OCI-LY7 (cell line): Measurements from ENCODE around the gene TDRD5. TPM values are rescaled to one million over a fixed set of nuclear protein-coding genes. Genes with fewer than 3 reads are reported as not detected.

ENCODE experiments used
- BruUV-seq: library from RNA; stranded (reverse); fragments of 400-500 nt; replicated peaks from 2 replicates; lab custom pipeline; 2021; lab: Mats Ljungman, UMichigan
- CTCF ChIA-PET: fragments of 300-600 bp; sonication (Branson Sonifier 250); formaldehyde crosslinking; loops from one replicate; lab custom pipeline; 2022; ENCODE audit warnings: antibody characterized with exemption; ENCODE audit not compliant: unreplicated experiment; lab: Charles Lee
- POLR2A ChIA-PET: fragments of 300-600 bp; sonication (Branson Sonifier 250); formaldehyde crosslinking; loops from one replicate; lab custom pipeline; 2022; ENCODE audit warnings: antibody characterized with exemption; lab: Charles Lee
- DNase-seq: peaks from one replicate; pipeline ENCODE4 v3.0.0-alpha.2; 2015; ENCODE audit warnings: low spot score
- H2AFZ ChIP-seq: fragments of 200-600 bp; sonication (generic), shearing (Covaris generic); 2 replicates; pipeline ENCODE4 v1.6.1; 2014; ENCODE audit warnings: mild to moderate bottlenecking, antibody characterized with exemption, low read length, moderate library complexity
- H3K27ac ChIP-seq: fragments of 200-600 bp; sonication (generic); 2 replicates; pipeline ENCODE4 v1.5.1; 2014; ENCODE audit warnings: mixed run types, low read depth, mild to moderate bottlenecking, moderate library complexity, low read length, inconsistent platforms; ENCODE audit not compliant: poor library complexity, severe bottlenecking
- H3K36me3 ChIP-seq: fragments of 200-600 bp; sonication (generic); 2 replicates; pipeline ENCODE4 v1.6.1; 2014; ENCODE audit warnings: mild to moderate bottlenecking, antibody characterized with exemption, low read length, moderate library complexity, mixed read lengths; ENCODE audit not compliant: insufficient read depth
- H3K4me1 ChIP-seq: fragments of 200-600 bp; sonication (generic); 2 replicates; pipeline ENCODE4 v1.5.1; 2014; ENCODE audit warnings: mild to moderate bottlenecking, low read length; ENCODE audit not compliant: insufficient read depth, poor library complexity, severe bottlenecking
- H3K4me2 ChIP-seq: fragments of 200-600 bp; sonication (generic); 2 replicates; pipeline ENCODE4 v1.6.1; 2014; ENCODE audit warnings: mild to moderate bottlenecking, low read length
- H3K4me3 ChIP-seq: fragments of 200-600 bp; sonication (generic); 2 replicates; pipeline ENCODE4 v1.5.1; 2014; ENCODE audit warnings: mild to moderate bottlenecking, low read depth, low read length; ENCODE audit not compliant: poor library complexity, severe bottlenecking
- H3K79me2 ChIP-seq: fragments of 200-600 bp; sonication (generic); 2 replicates; pipeline ENCODE4 v1.6.1; 2016; ENCODE audit warnings: low read depth, mild to moderate bottlenecking, low read length, moderate library complexity, mixed read lengths; ENCODE audit not compliant: insufficient read depth
- H3K9me2 ChIP-seq: fragments of 200-600 bp; sonication (generic); 2 replicates; pipeline ENCODE4 v1.6.1; 2016; ENCODE audit warnings: mild to moderate bottlenecking, low read length, mixed read lengths; ENCODE audit not compliant: insufficient read depth
- H3K9me3 ChIP-seq: fragments of 200-600 bp; sonication (generic); 2 replicates; pipeline ENCODE4 v1.6.1; 2014; ENCODE audit warnings: mild to moderate bottlenecking, mixed run types, low read length, mixed read lengths
- H4K20me1 ChIP-seq: fragments of 200-600 bp; sonication (generic); 2 replicates; pipeline ENCODE4 v1.6.1; 2014; ENCODE audit warnings: mild to moderate bottlenecking, antibody characterized with exemption, low read length, moderate library complexity, mixed read lengths; ENCODE audit not compliant: insufficient read depth
- EZH2phosphoT487 ChIP-seq: fragments of 200-600 bp; sonication (generic); IDR thresholded peaks from 2 replicates; pipeline ENCODE4 v1.6.1; 2018; ENCODE audit warnings: low read depth, borderline replicate concordance, mild to moderate bottlenecking, mixed run types, antibody characterized with exemption, low read length, moderate library complexity, mixed read lengths
- intact Hi-C: fragments of 100-400 bp; cut with micrococcal nuclease; formaldehyde crosslinking; loops from one replicate; pipeline ENCODE4 v1.10.0; 2022; ENCODE audit not compliant: unreplicated experiment
- total RNA-seq, 2 experiments: library from RNA; depleted of rRNA in 1 of 2; stranded (reverse); fragments of >200 nt in 1 of 2; shearing (Covaris generic) in 1 of 2; gene quantifications; 2 replicates each; pipeline ENCODE4 v1.2.3, GENCODE V29; 2014 to 2022
- TF ChIP-seq, protein P1 (sequence below): fragments of 200-600 bp; sonication (generic); conservative IDR thresholded peaks from 2 replicates; pipeline ENCODE4 v1.5.1; 2014; ENCODE audit warnings: mild to moderate bottlenecking, antibody characterized with exemption, low read length, moderate library complexity, mixed read lengths

TDRD5 gene
- total RNA-seq, 2 experiments from 2014 or later, result not detected

GRCh38 chr1:179588425-179589024 lies 3.1 kb upstream of the TDRD5 start:
- Histone ChIP-seq H3K4me2 (no peak overlapping the region), H3K27ac (no peak overlapping the region), H4K20me1 (no peaks in the 10 kb centered on the region), H3K9me2 (no peaks in the 10 kb centered on the region), H3K4me3 (no peak overlapping the region), H3K36me3 (no peaks in the 10 kb centered on the region), H3K9me3 (no peaks in the 10 kb centered on the region), H3K4me1 (no peaks in the 10 kb centered on the region), H3K79me2 (no peaks in the 10 kb centered on the region), H2AFZ (no peak overlapping the region)
- no peak for DNase-seq
- TF ChIP-seq, protein P1, sequence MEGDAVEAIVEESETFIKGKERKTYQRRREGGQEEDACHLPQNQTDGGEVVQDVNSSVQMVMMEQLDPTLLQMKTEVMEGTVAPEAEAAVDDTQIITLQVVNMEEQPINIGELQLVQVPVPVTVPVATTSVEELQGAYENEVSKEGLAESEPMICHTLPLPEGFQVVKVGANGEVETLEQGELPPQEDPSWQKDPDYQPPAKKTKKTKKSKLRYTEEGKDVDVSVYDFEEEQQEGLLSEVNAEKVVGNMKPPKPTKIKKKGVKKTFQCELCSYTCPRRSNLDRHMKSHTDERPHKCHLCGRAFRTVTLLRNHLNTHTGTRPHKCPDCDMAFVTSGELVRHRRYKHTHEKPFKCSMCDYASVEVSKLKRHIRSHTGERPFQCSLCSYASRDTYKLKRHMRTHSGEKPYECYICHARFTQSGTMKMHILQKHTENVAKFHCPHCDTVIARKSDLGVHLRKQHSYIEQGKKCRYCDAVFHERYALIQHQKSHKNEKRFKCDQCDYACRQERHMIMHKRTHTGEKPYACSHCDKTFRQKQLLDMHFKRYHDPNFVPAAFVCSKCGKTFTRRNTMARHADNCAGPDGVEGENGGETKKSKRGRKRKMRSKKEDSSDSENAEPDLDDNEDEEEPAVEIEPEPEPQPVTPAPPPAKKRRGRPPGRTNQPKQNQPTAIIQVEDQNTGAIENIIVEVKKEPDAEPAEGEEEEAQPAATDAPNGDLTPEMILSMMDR, result no peak
- ChIA-PET CTCF (no interaction called here), POLR2A (no interaction called here)
- intact Hi-C loops, result no loop called here
- BruUV-seq, result no TSS peak

GRCh38 chr1:179589509-179589908 lies 2.1 kb upstream of the TDRD5 start:
- DNase-seq, result no peak
- intact Hi-C loops, result no loop called here

GRCh38 chr1:179590671-179591070 lies 961 bp upstream of the TDRD5 start:
- no TSS peak for BruUV-seq
- no peaks in the 10 kb centered on the region for H3K79me2 ChIP-seq
- H3K36me3 ChIP-seq, result no peaks in the 10 kb centered on the region
- ChIA-PET POLR2A (no interaction called here), CTCF (no interaction called here)
- no peak for TF ChIP-seq EZH2phosphoT487
- TF ChIP-seq, protein P1, result no peak
- intact Hi-C loops, result no loop called here
- H4K20me1 ChIP-seq, result no peaks in the 10 kb centered on the region
- H3K4me1 ChIP-seq, result no peaks in the 10 kb centered on the region
- H3K9me2 ChIP-seq, result no peaks in the 10 kb centered on the region
- no peak for DNase-seq
- H3K9me3 ChIP-seq, result no peaks in the 10 kb centered on the region
- no peak overlapping the region for H2AFZ ChIP-seq
- H3K4me2 ChIP-seq, result no peak overlapping the region
- H3K4me3 ChIP-seq, result no peak overlapping the region
- H3K27ac ChIP-seq, result no peak overlapping the region

More at GRCh38 chr1:179589509-179589908, 2.1 kb upstream of the TDRD5 start:
- no peaks in the 10 kb centered on the region for H3K36me3 ChIP-seq
- POLR2A ChIA-PET, result no interaction called here
- no peaks in the 10 kb centered on the region for H3K9me2 ChIP-seq
- no peak overlapping the region for H3K27ac ChIP-seq
- BruUV-seq, result no TSS peak
- CTCF ChIA-PET, result no interaction called here
- no peaks in the 10 kb centered on the region for H4K20me1 ChIP-seq
- no peak overlapping the region for H3K4me2 ChIP-seq
- no peak overlapping the region for H3K4me3 ChIP-seq
- H2AFZ ChIP-seq, result no peak overlapping the region
- TF ChIP-seq EZH2phosphoT487, result no peak
- TF ChIP-seq, protein P1, result no peak
- H3K4me1 ChIP-seq, result no peaks in the 10 kb centered on the region
- H3K79me2 ChIP-seq, result no peaks in the 10 kb centered on the region
- H3K9me3 ChIP-seq, result no peaks in the 10 kb centered on the region
